ENCODE data around the gene MPZL1.

GRCh38 chr1:167803358-167804207 is 81.8 kb downstream of the MPZL1 start:
- peak; percentile 91 to 97 (median 96) for TF ChIP-seq CTCF (IDR thresholded peaks at IDR 0.05)
- peak in 1 of 2 donors; percentile 14 for TF ChIP-seq POLR2A (IDR thresholded peaks at IDR 0.05)
